ENCODE measurements around the gene SPATA25. TPM values are rescaled to one million over a fixed set of nuclear protein-coding genes. Genes with fewer than 3 reads are reported as not detected.

The SPATA25 gene
- total RNA-seq, 1 experiment from 2014 or later = 1.8 TPM

DNA sequence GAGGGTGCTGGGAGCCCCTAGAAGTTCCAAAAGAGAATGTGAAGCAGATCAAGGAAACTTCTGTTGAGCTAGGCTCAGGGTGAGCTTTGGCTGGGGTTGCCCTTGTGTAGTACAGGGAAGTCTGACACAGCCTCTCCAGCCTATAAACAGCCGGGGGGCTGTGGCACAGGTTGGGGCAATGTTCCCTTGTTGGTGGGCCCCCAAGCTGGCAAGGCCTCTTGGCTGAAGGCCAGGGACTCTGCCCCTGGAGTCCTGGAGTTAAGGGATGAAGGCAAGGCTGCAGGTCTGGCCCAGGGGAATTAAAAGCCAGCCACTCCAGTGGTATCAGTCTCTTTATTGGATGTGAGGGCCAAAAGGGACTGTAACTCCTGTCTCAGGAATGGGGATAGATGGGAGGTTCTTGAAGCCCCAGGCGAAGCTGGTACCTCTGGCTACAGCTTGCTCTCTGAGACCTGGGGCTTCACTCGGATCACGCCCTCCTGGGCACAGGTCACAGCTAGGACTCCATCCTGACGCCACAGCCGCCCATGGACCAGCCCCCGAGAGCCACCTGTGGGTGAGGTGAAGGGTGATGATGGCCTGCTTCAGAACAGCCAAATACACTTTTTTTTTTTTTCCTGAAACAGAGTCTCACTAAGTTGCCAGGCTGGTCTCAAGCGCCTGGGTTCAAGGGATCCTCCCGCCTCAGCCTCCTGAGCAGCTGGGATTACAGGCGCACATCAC is 45.9 kb downstream of the SPATA25 start (continued):
- TF ChIP-seq, protein P1, sequence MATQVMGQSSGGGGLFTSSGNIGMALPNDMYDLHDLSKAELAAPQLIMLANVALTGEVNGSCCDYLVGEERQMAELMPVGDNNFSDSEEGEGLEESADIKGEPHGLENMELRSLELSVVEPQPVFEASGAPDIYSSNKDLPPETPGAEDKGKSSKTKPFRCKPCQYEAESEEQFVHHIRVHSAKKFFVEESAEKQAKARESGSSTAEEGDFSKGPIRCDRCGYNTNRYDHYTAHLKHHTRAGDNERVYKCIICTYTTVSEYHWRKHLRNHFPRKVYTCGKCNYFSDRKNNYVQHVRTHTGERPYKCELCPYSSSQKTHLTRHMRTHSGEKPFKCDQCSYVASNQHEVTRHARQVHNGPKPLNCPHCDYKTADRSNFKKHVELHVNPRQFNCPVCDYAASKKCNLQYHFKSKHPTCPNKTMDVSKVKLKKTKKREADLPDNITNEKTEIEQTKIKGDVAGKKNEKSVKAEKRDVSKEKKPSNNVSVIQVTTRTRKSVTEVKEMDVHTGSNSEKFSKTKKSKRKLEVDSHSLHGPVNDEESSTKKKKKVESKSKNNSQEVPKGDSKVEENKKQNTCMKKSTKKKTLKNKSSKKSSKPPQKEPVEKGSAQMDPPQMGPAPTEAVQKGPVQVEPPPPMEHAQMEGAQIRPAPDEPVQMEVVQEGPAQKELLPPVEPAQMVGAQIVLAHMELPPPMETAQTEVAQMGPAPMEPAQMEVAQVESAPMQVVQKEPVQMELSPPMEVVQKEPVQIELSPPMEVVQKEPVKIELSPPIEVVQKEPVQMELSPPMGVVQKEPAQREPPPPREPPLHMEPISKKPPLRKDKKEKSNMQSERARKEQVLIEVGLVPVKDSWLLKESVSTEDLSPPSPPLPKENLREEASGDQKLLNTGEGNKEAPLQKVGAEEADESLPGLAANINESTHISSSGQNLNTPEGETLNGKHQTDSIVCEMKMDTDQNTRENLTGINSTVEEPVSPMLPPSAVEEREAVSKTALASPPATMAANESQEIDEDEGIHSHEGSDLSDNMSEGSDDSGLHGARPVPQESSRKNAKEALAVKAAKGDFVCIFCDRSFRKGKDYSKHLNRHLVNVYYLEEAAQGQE (IDR thresholded peaks at IDR 0.05; ENCODE audit: insufficient read depth in 1 of 2, low read depth in 2 of 2, low read length in 1 of 2) = no peak

DNA sequence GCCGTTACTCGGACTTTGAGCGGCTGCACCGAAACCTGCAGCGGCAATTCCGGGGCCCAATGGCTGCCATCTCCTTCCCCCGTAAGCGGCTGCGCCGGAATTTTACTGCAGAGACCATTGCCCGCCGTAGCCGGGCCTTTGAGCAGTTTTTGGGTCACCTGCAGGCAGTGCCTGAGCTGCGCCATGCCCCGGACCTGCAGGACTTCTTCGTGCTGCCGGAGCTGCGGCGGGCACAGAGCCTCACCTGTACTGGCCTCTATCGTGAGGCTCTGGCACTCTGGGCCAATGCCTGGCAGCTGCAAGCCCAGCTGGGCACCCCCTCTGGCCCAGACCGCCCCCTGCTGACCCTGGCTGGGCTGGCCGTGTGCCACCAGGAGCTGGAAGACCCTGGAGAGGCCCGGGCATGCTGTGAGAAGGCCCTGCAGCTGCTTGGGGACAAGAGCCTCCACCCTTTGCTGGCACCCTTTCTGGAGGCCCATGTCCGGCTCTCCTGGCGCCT is 46.7 kb downstream of the SPATA25 start:
- ATAC-seq = no peak; the same call in 1 of the 2 replicates
- in situ Hi-C loops (cut with HindIII; ENCODE audit: low pct_unique_long_range_greater_than_20kb, low sequenced_read_pairs) = no loop called here

More for the DNA sequence above, 46.7 kb downstream of the SPATA25 start:
- H3K27me3 ChIP-seq (ENCODE audit: control insufficient read depth, insufficient read depth, low read length) = no peaks in the 10 kb centered on the region
- TF ChIP-seq, protein P2, sequence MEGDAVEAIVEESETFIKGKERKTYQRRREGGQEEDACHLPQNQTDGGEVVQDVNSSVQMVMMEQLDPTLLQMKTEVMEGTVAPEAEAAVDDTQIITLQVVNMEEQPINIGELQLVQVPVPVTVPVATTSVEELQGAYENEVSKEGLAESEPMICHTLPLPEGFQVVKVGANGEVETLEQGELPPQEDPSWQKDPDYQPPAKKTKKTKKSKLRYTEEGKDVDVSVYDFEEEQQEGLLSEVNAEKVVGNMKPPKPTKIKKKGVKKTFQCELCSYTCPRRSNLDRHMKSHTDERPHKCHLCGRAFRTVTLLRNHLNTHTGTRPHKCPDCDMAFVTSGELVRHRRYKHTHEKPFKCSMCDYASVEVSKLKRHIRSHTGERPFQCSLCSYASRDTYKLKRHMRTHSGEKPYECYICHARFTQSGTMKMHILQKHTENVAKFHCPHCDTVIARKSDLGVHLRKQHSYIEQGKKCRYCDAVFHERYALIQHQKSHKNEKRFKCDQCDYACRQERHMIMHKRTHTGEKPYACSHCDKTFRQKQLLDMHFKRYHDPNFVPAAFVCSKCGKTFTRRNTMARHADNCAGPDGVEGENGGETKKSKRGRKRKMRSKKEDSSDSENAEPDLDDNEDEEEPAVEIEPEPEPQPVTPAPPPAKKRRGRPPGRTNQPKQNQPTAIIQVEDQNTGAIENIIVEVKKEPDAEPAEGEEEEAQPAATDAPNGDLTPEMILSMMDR (IDR thresholded peaks at IDR 0.05) = no peak
- TF ChIP-seq, protein P1 (IDR thresholded peaks at IDR 0.05; ENCODE audit: insufficient read depth in 1 of 2, low read depth in 2 of 2, low read length in 1 of 2) = no peak
- TF ChIP-seq POLR2AphosphoS5 (IDR thresholded peaks at IDR 0.05; ENCODE audit: low read depth, low read length) (no peak), SIN3A (IDR thresholded peaks at IDR 0.05; ENCODE audit: borderline replicate concordance, insufficient read depth, low read depth, low read length) (no peak), TCF7L2 (IDR thresholded peaks at IDR 0.05; ENCODE audit: low read depth, low read length) (no peak)
- no peak for DNase-seq (ENCODE audit: low read depth, low spot score)
- CTCF ChIA-PET = no interaction called here
- POLR2A ChIA-PET = no interaction called here
- H3K9me3 ChIP-seq (ENCODE audit: control insufficient read depth, insufficient read depth, low read depth, low read length) = no peaks in the 10 kb centered on the region
- H3K4me3 ChIP-seq (ENCODE audit: low read depth in 2 of 2, low read length in 2 of 2) = no peak overlapping the region
- intact Hi-C loops (cut with micrococcal nuclease; ENCODE audit: unreplicated experiment) = no loop called here
- H3K36me3 ChIP-seq (ENCODE audit: control insufficient read depth, insufficient read depth, low read length) = peaks cover 2% of the 10 kb centered on the region; the same call in 1 of the 2 replicates
- no TSS peak for BruUV-seq (replicated peaks)
- H3K4me1 ChIP-seq (ENCODE audit: control insufficient read depth, insufficient read depth, low read length) = peaks cover 13% of the 10 kb centered on the region
- H3K27ac ChIP-seq (ENCODE audit: low read length) = no peak overlapping the region
